Hypothalamus (tissue), 51 donors: ENCODE data around the gene LINC00632.
"Not testable (repeated sequence)": the region's sequence is repeated elsewhere in the genome, so short reads cannot be mapped to it uniquely, and the experiment has no call there.

Source experiments
- DNase-seq, 51 donors: peaks; one replicate each; lab custom pipeline; 2025; lab: John Stamatoyannopoulos, UW

LINC00632 gene

GRCh38 chrX:140709421-140709846 is at the start of gene LINC00632:
LINC00632 (plus strand) TSS chrX:140709759.
- peak in 34 of 51 donors; percentile 0 to 77 (median 14) for DNase-seq

DNA sequence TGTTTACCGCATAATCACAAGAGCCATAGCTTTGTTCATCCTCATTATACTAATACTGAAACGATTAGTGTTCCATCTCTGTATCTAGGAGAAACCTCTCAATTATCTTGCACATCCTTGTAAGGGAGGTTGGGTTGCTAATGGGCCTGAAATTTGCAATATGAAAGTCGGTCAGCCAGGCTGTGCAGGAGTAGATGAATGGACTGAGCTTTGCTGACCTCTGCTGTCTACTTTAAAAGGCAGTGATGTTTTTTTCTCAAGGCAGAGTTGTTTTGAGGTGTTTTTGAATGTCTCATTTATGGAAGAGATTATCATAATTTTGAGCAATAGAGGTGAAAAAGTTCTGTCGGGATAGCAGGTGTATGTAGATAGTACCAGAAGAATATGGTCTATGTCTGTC is 47.9 kb upstream of the LINC00632 start:
- DNase-seq: peak in 6 of 51 donors; percentile 0 to 15 (median 1)

- peak in 1 of 51 donors; percentile 1 for DNase-seq
Measured at GRCh38 chrX:140664939-140665338, 44.6 kb upstream of the LINC00632 start.

DNA sequence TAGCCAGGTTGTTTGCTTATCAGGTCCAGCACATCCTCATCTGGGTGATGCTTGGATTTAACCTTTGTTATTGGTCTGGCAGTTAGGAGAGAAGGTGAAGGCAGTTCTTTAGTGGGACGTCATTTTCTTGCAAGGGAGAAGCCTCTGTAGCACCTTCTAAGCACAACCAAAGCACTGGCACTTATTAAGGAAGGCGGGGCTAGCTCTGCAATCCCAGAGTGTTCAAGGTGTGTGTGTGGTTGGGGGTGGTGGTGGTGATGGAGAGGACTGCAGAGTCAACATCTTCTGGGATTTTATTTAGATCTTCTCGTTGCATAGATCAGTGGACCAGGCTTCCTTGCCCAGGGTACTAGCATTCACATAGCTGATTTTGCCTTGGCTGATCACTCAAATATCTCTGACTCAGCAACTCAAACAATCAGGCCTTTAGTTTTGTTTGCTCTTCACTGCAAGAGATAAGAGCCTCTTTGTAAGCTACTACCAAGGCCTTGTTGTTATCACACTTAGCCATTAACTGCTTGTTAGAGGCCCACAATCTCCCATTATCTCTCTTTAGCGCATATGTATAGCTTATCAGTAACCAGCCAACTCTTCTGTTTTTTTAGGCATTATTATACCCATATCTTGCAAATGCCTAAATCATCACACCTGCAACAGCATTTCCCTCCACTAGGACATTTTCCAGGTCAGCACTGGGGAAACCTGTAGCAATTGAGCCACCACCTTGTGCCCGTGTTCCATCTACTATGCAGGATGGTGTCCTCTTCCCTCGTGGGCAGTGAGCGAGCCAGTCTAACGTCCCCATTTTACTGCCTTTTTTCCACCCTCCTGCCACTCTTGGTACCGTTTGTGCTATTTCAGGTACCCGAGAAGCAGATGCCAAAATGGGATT is 36.5 kb upstream of the LINC00632 start:
- peak in 5 of 51 donors; percentile 0 to 56 (median 39) for DNase-seq

GRCh38 chrX:140687706-140688105 is 21.9 kb upstream of the LINC00632 start:
- no peak for DNase-seq

GRCh38 chrX:140691596-140691995 is 18.0 kb upstream of the LINC00632 start:
- DNase-seq: not testable (repeated sequence)

GRCh38 chrX:140697618-140698017 is 11.9 kb upstream of the LINC00632 start:
- no peak for DNase-seq

DNA sequence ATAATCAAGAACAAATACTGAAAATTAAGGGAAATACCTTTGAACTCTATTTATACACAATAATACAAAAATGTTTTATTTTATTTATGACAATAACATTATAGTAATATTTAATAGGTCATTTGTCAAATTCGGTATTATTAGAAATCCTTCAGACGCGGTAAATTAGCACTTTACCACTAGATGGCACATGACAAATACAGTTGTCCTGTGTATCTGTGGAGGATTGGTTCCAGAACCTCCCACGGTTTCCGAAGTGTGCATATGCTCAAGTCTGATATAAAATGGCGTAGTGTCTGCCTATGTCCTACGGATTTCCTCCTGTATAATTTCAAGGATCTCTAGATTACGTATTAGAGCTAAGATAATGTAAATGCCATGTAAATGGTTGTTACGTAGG is 8.1 kb upstream of the LINC00632 start:
- DNase-seq: peak in 5 of 51 donors; percentile 1 to 14 (median 3)

- peak in 42 of 51 donors; percentile 0 to 70 (median 30) for DNase-seq
Measured at GRCh38 chrX:140710710-140711109, 1.2 kb downstream of the LINC00632 start.

DNA sequence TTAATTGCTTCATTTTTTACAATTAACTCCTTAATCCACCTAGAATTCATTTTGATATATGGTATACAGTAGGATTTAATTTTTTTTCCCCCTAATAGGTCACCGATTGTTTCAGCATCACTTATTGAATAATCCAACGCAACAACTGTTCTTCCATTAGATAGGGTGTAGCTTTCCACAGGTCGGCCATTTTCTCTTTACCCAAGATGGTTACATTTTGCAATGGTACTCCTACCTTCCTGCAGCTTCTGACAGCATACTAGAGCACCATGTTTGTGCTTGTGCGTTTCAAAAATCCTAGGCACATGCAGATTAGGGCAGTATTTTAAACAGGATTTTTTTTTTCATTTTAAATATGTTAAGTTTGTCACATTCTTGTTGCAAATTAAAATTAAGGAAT is 2.3 kb downstream of the LINC00632 start:
- DNase-seq: no peak

GRCh38 chrX:140712413-140713173 is 3.0 kb downstream of the LINC00632 start:
- DNase-seq: peak in 50 of 51 donors; percentile 0 to 74 (median 46)

DNA sequence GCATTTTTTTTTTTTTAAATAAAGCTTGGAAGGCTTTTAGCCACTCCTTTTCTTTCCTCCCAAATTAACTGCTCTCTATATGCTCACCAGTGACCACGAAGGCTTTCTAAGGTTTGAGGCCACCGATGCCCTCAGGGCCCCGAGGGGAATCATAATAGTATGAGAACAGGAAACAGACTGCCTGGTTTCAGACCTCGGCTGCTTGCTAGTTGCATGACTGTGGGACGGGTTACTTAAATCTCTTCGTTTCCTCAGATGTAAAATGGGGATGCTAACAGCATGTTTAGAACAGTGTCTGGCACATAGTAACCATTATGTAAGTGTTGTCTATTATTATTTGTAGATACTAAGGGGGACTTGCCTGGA is 3.6 kb downstream of the LINC00632 start:
- DNase-seq: no peak

- DNase-seq: no peak
Measured at GRCh38 chrX:140715787-140716186, 6.2 kb downstream of the LINC00632 start.

DNA sequence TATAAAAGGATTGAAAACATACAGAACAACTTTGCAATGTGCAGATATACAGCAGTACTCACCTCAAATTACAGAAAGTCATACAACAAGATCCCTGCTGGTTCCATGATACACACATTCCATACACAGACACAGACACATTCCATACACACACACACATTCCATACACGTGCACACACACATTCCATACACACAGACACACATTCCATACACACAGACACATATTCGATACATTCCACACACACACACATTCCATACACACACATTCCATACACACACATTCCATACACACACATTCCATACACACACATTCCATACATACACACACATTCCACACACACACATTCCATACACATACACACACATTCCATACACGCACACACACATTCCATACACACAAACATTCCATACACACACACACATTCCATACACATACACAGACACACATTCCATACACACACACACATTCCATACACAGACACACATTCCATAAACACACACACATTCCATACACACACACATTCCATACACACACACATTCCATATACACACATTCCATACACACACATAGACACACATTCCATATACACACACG is 13.7 kb downstream of the LINC00632 start:
- no peak for DNase-seq

DNA sequence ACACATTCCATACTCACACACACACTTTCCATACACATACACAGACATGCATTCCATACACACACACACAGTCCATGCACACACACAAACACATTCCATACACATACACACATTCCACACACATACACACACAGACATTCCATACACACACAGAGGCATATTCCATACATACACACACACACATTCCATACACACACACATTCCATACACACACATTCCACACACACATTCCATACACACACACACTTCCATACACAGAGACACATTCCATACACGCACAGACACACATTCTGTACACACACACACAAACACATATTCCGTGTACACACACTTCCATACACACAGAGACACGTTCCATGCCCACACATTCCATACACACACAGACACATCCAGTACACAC is 14.8 kb downstream of the LINC00632 start:
- no peak for DNase-seq

DNA sequence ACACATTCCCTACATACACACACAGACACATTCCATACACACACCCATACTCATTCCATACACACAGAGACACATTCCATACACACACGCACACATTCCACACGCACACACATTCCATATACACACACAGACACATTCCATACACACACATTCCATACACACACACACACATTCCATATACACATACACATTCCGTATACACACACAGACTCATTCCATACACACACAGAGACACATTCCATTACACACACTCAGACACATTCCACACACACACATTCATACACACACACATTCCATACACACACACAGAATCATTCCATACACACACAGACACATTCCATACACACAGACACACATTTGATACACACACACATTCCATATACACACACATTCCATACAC is 15.2 kb downstream of the LINC00632 start:
- DNase-seq: no peak

- no peak for DNase-seq
Measured at GRCh38 chrX:140725500-140725899, 15.9 kb downstream of the LINC00632 start.

- peak in 16 of 51 donors; percentile 0 to 35 (median 4) for DNase-seq
Measured at GRCh38 chrX:140733766-140734342, 24.3 kb downstream of the LINC00632 start.

DNA sequence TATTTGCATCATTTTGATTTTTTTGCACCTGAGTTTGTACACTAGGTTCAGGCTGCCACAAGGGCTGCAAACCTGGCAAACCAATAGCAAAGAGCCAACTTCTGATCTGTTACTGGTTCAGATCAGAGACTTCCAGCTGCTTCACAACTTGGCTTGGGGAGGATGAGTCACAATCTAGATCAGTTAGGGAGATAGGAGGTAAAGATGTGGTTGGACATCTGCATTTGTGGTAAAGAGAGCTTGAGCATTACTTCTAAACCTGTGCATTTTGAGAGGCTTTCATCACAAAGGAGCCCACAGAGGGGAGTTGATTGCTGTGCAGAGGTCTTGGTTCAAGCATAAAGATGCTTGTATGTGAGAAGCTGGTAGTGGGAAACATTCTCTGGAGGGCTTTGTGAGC is 34.5 kb downstream of the LINC00632 start:
- DNase-seq: no peak

DNA sequence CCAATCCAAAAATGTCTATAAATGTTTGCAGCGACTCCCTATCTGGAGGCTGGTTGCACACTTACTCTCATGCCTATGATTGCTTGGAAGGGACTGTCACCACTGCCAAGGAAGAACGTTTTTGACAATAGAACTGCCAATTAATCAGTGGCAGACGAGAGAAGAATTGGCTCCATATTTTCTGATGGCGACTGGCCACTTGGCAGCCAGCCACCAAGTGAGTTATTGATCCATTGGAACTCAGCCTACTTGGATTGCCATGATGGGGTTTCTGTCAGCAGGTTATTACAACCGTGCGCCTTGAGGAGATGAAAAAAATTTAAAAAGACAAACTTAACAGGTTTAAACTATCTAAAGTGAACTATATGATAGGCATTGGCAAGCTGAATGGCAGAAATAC is 47.4 kb downstream of the LINC00632 start:
- DNase-seq: no peak

- peak in 29 of 51 donors; percentile 0 to 64 (median 8) for DNase-seq
Measured at GRCh38 chrX:140762061-140762460, 52.5 kb downstream of the LINC00632 start.
